A549 (cell line): ENCODE measurements around the gene DNAJC24.

Experiments used
- CHD2 ChIP-seq: fragments of 150-350 bp; IDR thresholded peaks from 2 replicates; pipeline ENCODE4 v1.6.1; 2014; ENCODE audit warnings: low read length; ENCODE audit not compliant: partially characterized antibody
- CTCF ChIP-seq: fragments of >200 bp; sonication (Bioruptor Twin); formaldehyde crosslinking; IDR thresholded peaks from 3 replicates; pipeline ENCODE4 v1.5.1; 2016
- EHMT2 ChIP-seq: fragments of 200-600 bp; sonication (generic); IDR thresholded peaks from 2 replicates; pipeline ENCODE4 v1.6.1; 2016; ENCODE audit warnings: antibody characterized with exemption, low read depth, mild to moderate bottlenecking, moderate library complexity
- ELK1 ChIP-seq: fragments of 150-350 bp; IDR thresholded peaks from 2 replicates; pipeline ENCODE4 v1.6.1; 2014; ENCODE audit warnings: low read depth, mild to moderate bottlenecking, low read length
- EP300 ChIP-seq, 2 experiments: fragments of >200 bp; sonication (Bioruptor Twin); formaldehyde crosslinking; IDR thresholded peaks; 2 replicates in 1 of 2; 3 replicates in 1 of 2; pipeline ENCODE4 v1.6.1; 2016 to 2017
- MYC ChIP-seq: IDR thresholded peaks from 2 replicates; pipeline ENCODE4 v1.6.1; 2012; ENCODE audit warnings: mild to moderate bottlenecking, inconsistent platforms, low read length, improper control_type of control experiment, borderline replicate concordance
- POLR2A ChIP-seq: IDR thresholded peaks from 2 replicates; pipeline ENCODE4 v1.6.1; 2012; ENCODE audit warnings: mild to moderate bottlenecking, low read length
- RARB ChIP-seq: fragments of 250-450 bp; sonication (Bioruptor Pico); IDR thresholded peaks from 2 replicates; pipeline ENCODE4 v1.8.0; 2021; ENCODE audit warnings: mild to moderate bottlenecking, moderate library complexity
- REST ChIP-seq: fragments of 200-600 bp; sonication (generic); IDR thresholded peaks from 2 replicates; pipeline ENCODE4 v1.6.1; 2016; ENCODE audit warnings: antibody characterized with exemption, mild to moderate bottlenecking, moderate library complexity
- RNF2 ChIP-seq: fragments of 200-600 bp; sonication (generic); IDR thresholded peaks from 2 replicates; pipeline ENCODE4 v1.6.1; 2016; ENCODE audit warnings: low read depth, mild to moderate bottlenecking, antibody characterized with exemption, moderate library complexity, borderline replicate concordance
- USF2 ChIP-seq: fragments of 450-650 bp; IDR thresholded peaks from 2 replicates; pipeline ENCODE4 v1.6.1; 2014; ENCODE audit warnings: antibody characterized with exemption
- ZSCAN20 ChIP-seq: fragments of 250-450 bp; sonication (Bioruptor Pico); IDR thresholded peaks from 2 replicates; pipeline ENCODE4 v1.8.0; 2022; ENCODE audit warnings: mild to moderate bottlenecking, moderate library complexity

GRCh38 chr11:31464436-31464835 is 94.8 kb downstream of the DNAJC24 start:
- TF ChIP-seq CTCF (no peak), POLR2A (no peak), REST (no peak), CHD2 (no peak), RNF2 (no peak), RARB (CRISPR knock-in tag) (no peak), EP300 (IDR thresholded peaks at IDR 0.05) (no peak), ZSCAN20 (CRISPR knock-in tag) (no peak), MYC (no peak), USF2 (no peak), EHMT2 (no peak), ELK1 (no peak)
